Testis (tissue), 2 donors: ENCODE results near the gene UBA1.

Experiments
- POLR2A ChIP-seq: fragments of 450-650 bp; IDR thresholded peaks from one replicate; pipeline ENCODE4 v1.6.1; 2017; ENCODE audit warnings: antibody characterized with exemption, mild to moderate bottlenecking, moderate library complexity
- TF ChIP-seq, protein P1 (sequence below), 3 experiments: fragments of 450-650 bp in 2 of 3; fragments of 200-600 bp in 1 of 3; sonication (generic) in 1 of 3; IDR thresholded peaks; one replicate each; pipeline ENCODE4 v1.5.1; 2016 to 2019; ENCODE audit warnings: antibody characterized with exemption in 3 of 3, mild to moderate bottlenecking in 2 of 3, moderate library complexity in 1 of 3

DNA sequence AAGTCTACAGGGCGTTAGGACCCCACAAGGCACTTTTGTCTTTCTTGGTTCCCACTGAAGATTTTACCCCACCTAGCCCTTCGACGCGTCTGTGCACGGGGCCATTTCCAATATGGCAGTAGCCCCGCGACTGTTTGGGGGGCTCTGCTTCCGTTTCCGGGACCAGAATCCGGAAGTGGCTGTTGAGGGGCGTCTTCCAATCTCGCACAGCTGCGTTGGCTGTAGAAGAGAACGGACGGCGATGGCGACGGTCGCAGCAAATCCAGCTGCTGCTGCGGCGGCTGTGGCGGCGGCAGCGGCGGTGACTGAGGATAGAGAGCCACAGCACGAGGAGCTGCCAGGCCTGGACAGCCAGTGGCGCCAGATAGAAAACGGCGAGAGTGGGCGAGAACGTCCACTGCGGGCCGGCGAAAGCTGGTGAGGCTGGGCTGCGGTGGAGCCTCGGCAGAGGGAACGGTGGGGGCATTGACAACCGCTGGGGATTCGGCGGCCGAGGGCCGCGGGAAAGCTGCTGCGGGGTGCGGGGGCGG, 39.2 kb downstream of the UBA1 start, which contains the start of gene USP11:
- TF ChIP-seq, protein P1, sequence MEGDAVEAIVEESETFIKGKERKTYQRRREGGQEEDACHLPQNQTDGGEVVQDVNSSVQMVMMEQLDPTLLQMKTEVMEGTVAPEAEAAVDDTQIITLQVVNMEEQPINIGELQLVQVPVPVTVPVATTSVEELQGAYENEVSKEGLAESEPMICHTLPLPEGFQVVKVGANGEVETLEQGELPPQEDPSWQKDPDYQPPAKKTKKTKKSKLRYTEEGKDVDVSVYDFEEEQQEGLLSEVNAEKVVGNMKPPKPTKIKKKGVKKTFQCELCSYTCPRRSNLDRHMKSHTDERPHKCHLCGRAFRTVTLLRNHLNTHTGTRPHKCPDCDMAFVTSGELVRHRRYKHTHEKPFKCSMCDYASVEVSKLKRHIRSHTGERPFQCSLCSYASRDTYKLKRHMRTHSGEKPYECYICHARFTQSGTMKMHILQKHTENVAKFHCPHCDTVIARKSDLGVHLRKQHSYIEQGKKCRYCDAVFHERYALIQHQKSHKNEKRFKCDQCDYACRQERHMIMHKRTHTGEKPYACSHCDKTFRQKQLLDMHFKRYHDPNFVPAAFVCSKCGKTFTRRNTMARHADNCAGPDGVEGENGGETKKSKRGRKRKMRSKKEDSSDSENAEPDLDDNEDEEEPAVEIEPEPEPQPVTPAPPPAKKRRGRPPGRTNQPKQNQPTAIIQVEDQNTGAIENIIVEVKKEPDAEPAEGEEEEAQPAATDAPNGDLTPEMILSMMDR (IDR thresholded peaks at IDR 0.05): no peak
- TF ChIP-seq POLR2A: no peak
